CD4-positive, alpha-beta T cell treated with Interleukin-6 for 4 hours (primary cell): ENCODE results near the gene FUT6.

Experiments used
- DNase-seq: peaks from one replicate; pipeline ENCODE4 v3.0.0-alpha.2; 2020; ENCODE audit warnings: mixed read lengths

The FUT6 gene

GRCh38 chr19:5827891-5828660, 11.4 kb downstream of the FUT6 start:
- peak; percentile 92 for DNase-seq

GRCh38 chr19:5827342-5827890, 12.1 kb downstream of the FUT6 start:
- DNase-seq = no peak

- peak; percentile 34 for DNase-seq
Measured at GRCh38 chr19:5826531-5827341, 12.8 kb downstream of the FUT6 start.

GRCh38 chr19:5825178-5825577, 14.3 kb downstream of the FUT6 start:
- DNase-seq = no peak

GRCh38 chr19:5824751-5825150, 14.8 kb downstream of the FUT6 start:
- DNase-seq = no peak

GRCh38 chr19:5823579-5824281, 15.8 kb downstream of the FUT6 start:
- DNase-seq = no peak

- DNase-seq = no peak
Measured at GRCh38 chr19:5822181-5822844, 17.2 kb downstream of the FUT6 start.

- no peak for DNase-seq
Measured at GRCh38 chr19:5821521-5822180, 17.9 kb downstream of the FUT6 start.

GRCh38 chr19:5820785-5821184, 18.7 kb downstream of the FUT6 start:
- no peak for DNase-seq

- no peak for DNase-seq
Measured at GRCh38 chr19:5818594-5818993, 20.9 kb downstream of the FUT6 start.

GRCh38 chr19:5817218-5817617, 22.3 kb downstream of the FUT6 start:
- DNase-seq = no peak

- no peak for DNase-seq
Measured at GRCh38 chr19:5814852-5815246, 24.7 kb downstream of the FUT6 start.

GRCh38 chr19:5814123-5814851, 25.2 kb downstream of the FUT6 start:
- no peak for DNase-seq

GRCh38 chr19:5811117-5811516, 28.4 kb downstream of the FUT6 start:
- no peak for DNase-seq

GRCh38 chr19:5809469-5809868, 30.0 kb downstream of the FUT6 start:
- no peak for DNase-seq

- DNase-seq = no peak
Measured at GRCh38 chr19:5809053-5809452, 30.4 kb downstream of the FUT6 start.

GRCh38 chr19:5808120-5808816, 31.2 kb downstream of the FUT6 start:
- no peak for DNase-seq

GRCh38 chr19:5806905-5807304, 32.6 kb downstream of the FUT6 start:
- no peak for DNase-seq

GRCh38 chr19:5806133-5806489, 33.4 kb downstream of the FUT6 start:
- no peak for DNase-seq

GRCh38 chr19:5805462-5806132, 33.9 kb downstream of the FUT6 start:
- DNase-seq = peak; percentile 76
